ENCODE results near the gene CPNE8.

The CPNE8 gene

GRCh38 chr12:38625306-38625705 is 280.1 kb downstream of the CPNE8 start:
- no peak for TF ChIP-seq YY1 (IDR thresholded peaks at IDR 0.05; ENCODE audit: low read depth)
- TF ChIP-seq EGR1 (IDR thresholded peaks at IDR 0.05) = no peak
- TF ChIP-seq EP300 (IDR thresholded peaks at IDR 0.05; ENCODE audit: borderline replicate concordance) = no peak
- TF ChIP-seq NFIC (IDR thresholded peaks at IDR 0.05) = no peak
- no peak for TF ChIP-seq ZBTB7A (IDR thresholded peaks at IDR 0.05; ENCODE audit: low read depth)
- TF ChIP-seq CREB1 (IDR thresholded peaks at IDR 0.05; ENCODE audit: low read depth) = no peak
- TF ChIP-seq TCF12 (IDR thresholded peaks at IDR 0.05; ENCODE audit: low read depth) = no peak
- no peak for TF ChIP-seq TAF1 (IDR thresholded peaks at IDR 0.05; ENCODE audit: low read depth)
- TF ChIP-seq CEBPB (IDR thresholded peaks at IDR 0.05) = no peak
- no peak for TF ChIP-seq FOXM1 (IDR thresholded peaks at IDR 0.05; ENCODE audit: borderline replicate concordance, low read depth)
- TF ChIP-seq RAD21 (IDR thresholded peaks at IDR 0.05; ENCODE audit: low read depth) = no peak
- TF ChIP-seq, protein P1, sequence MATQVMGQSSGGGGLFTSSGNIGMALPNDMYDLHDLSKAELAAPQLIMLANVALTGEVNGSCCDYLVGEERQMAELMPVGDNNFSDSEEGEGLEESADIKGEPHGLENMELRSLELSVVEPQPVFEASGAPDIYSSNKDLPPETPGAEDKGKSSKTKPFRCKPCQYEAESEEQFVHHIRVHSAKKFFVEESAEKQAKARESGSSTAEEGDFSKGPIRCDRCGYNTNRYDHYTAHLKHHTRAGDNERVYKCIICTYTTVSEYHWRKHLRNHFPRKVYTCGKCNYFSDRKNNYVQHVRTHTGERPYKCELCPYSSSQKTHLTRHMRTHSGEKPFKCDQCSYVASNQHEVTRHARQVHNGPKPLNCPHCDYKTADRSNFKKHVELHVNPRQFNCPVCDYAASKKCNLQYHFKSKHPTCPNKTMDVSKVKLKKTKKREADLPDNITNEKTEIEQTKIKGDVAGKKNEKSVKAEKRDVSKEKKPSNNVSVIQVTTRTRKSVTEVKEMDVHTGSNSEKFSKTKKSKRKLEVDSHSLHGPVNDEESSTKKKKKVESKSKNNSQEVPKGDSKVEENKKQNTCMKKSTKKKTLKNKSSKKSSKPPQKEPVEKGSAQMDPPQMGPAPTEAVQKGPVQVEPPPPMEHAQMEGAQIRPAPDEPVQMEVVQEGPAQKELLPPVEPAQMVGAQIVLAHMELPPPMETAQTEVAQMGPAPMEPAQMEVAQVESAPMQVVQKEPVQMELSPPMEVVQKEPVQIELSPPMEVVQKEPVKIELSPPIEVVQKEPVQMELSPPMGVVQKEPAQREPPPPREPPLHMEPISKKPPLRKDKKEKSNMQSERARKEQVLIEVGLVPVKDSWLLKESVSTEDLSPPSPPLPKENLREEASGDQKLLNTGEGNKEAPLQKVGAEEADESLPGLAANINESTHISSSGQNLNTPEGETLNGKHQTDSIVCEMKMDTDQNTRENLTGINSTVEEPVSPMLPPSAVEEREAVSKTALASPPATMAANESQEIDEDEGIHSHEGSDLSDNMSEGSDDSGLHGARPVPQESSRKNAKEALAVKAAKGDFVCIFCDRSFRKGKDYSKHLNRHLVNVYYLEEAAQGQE (IDR thresholded peaks at IDR 0.05; ENCODE audit: low read depth) = no peak

GRCh38 chr12:38614171-38614570 is 291.2 kb downstream of the CPNE8 start:
- no peak for TF ChIP-seq TAF1 (IDR thresholded peaks at IDR 0.05; ENCODE audit: low read depth)
- no peak for TF ChIP-seq RAD21 (IDR thresholded peaks at IDR 0.05; ENCODE audit: low read depth)
- TF ChIP-seq YY1 (IDR thresholded peaks at IDR 0.05; ENCODE audit: low read depth) = no peak

DNA sequence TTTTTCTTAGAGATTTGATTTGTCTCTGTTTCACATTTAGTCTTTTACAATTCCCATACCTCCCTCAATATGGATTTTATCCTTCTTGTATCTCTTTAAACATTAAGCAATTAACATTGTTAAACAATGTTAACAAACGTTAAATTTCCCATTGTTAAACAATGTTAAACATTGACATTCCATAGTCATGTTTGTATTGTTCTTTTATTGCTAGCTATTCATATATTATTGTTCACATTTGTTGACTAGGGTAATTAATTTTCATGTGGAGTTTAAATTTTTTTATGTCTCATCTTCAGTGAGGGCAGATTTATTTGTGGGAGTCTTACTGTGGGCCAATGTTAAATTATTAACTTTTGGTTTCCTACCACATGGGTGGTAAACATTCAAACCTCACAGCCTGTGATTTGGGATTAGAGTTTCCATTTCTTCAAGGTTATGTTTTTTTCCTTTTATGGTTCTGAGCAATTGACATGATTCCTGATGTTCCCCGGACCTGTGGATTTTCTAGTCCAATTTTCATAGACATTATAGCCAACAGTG is 294.5 kb downstream of the CPNE8 start:
- TF ChIP-seq CREB1 (IDR thresholded peaks at IDR 0.05; ENCODE audit: low read depth) (no peak), TEAD4 (IDR thresholded peaks at IDR 0.05) (no peak), NFIC (IDR thresholded peaks at IDR 0.05) (no peak), YY1 (IDR thresholded peaks at IDR 0.05; ENCODE audit: low read depth) (no peak), EP300 (IDR thresholded peaks at IDR 0.05; ENCODE audit: borderline replicate concordance) (no peak), RAD21 (IDR thresholded peaks at IDR 0.05; ENCODE audit: low read depth) (no peak), ZBTB7A (IDR thresholded peaks at IDR 0.05; ENCODE audit: low read depth) (no peak), TAF1 (IDR thresholded peaks at IDR 0.05; ENCODE audit: low read depth) (no peak), FOXM1 (IDR thresholded peaks at IDR 0.05; ENCODE audit: borderline replicate concordance, low read depth) (no peak), TCF12 (IDR thresholded peaks at IDR 0.05; ENCODE audit: low read depth) (no peak)
- TF ChIP-seq, protein P2, sequence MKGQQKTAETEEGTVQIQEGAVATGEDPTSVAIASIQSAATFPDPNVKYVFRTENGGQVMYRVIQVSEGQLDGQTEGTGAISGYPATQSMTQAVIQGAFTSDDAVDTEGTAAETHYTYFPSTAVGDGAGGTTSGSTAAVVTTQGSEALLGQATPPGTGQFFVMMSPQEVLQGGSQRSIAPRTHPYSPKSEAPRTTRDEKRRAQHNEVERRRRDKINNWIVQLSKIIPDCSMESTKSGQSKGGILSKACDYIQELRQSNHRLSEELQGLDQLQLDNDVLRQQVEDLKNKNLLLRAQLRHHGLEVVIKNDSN (IDR thresholded peaks at IDR 0.05) = no peak
- TF ChIP-seq, protein P1 (IDR thresholded peaks at IDR 0.05; ENCODE audit: low read depth) = no peak
- TF ChIP-seq, protein P3, sequence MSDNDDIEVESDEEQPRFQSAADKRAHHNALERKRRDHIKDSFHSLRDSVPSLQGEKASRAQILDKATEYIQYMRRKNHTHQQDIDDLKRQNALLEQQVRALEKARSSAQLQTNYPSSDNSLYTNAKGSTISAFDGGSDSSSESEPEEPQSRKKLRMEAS (IDR thresholded peaks at IDR 0.05) = no peak

GRCh38 chr12:38607295-38607694 is 298.1 kb downstream of the CPNE8 start:
- TF ChIP-seq TAF1 (IDR thresholded peaks at IDR 0.05; ENCODE audit: low read depth) (no peak), EGR1 (IDR thresholded peaks at IDR 0.05) (no peak), EP300 (IDR thresholded peaks at IDR 0.05; ENCODE audit: borderline replicate concordance) (no peak), CEBPB (IDR thresholded peaks at IDR 0.05) (no peak), NFIC (IDR thresholded peaks at IDR 0.05) (no peak), FOXM1 (IDR thresholded peaks at IDR 0.05; ENCODE audit: borderline replicate concordance, low read depth) (no peak), ZBTB7A (IDR thresholded peaks at IDR 0.05; ENCODE audit: low read depth) (no peak), YY1 (IDR thresholded peaks at IDR 0.05; ENCODE audit: low read depth) (no peak), TEAD4 (IDR thresholded peaks at IDR 0.05) (no peak), RAD21 (IDR thresholded peaks at IDR 0.05; ENCODE audit: low read depth) (no peak), CREB1 (IDR thresholded peaks at IDR 0.05; ENCODE audit: low read depth) (no peak), TCF12 (IDR thresholded peaks at IDR 0.05; ENCODE audit: low read depth) (no peak)
- TF ChIP-seq, protein P1 (IDR thresholded peaks at IDR 0.05; ENCODE audit: low read depth) = no peak
- TF ChIP-seq, protein P3 (IDR thresholded peaks at IDR 0.05) = no peak
- TF ChIP-seq, protein P2 (IDR thresholded peaks at IDR 0.05) = no peak

Data from Ishikawa (cell line).